Activated CD4-positive, alpha-beta memory T cell treated with anti-CD3 and anti-CD28 coated beads for 36 hours (primary cell): Measurements from ENCODE around the gene GDNF. TPM values are rescaled to one million over a fixed set of nuclear protein-coding genes. Genes with fewer than 3 reads are reported as not detected.
"Not testable (repeated sequence)": the region's sequence is repeated elsewhere in the genome, so short reads cannot be mapped to it uniquely, and the experiment has no call there.

Source experiments
- CTCF ChIA-PET: fragments of 350-600 bp; sonication (Branson Sonifier 250); formaldehyde crosslinking; loops from one replicate; lab custom pipeline; 2021; ENCODE audit warnings: antibody characterized with exemption, inconsistent platforms; lab: Charles Lee
- POLR2A ChIA-PET: fragments of 350-600 bp; sonication (Branson Sonifier 250); formaldehyde crosslinking; loops from one replicate; lab custom pipeline; 2021; ENCODE audit warnings: antibody characterized with exemption; lab: Charles Lee
- DNase-seq: peaks from one replicate; pipeline ENCODE4 v3.0.0-alpha.2; 2020
- H3K27ac Mint-ChIP-seq: one replicate; pipeline ENCODE4 v1.8.0; 2021; ENCODE audit warnings: mixed read lengths
- H3K27me3 Mint-ChIP-seq: one replicate; pipeline ENCODE4 v1.8.0; 2021; ENCODE audit warnings: mixed read lengths
- H3K36me3 Mint-ChIP-seq: one replicate; pipeline ENCODE4 v1.8.0; 2021; ENCODE audit warnings: mixed read lengths
- H3K4me1 Mint-ChIP-seq: one replicate; pipeline ENCODE4 v1.8.0; 2021; ENCODE audit warnings: low read depth, mixed read lengths
- H3K4me3 Mint-ChIP-seq: one replicate; pipeline ENCODE4 v1.8.0; 2021; ENCODE audit warnings: mild to moderate bottlenecking, mixed read lengths
- H3K9me3 Mint-ChIP-seq: one replicate; pipeline ENCODE4 v1.8.0; 2021; ENCODE audit warnings: mixed read lengths
- intact Hi-C: fragments of 100-400 bp; cut with micrococcal nuclease; formaldehyde crosslinking; loops from one replicate; pipeline ENCODE4 v1.15.1; 2023
- total RNA-seq, 2 experiments: library from RNA; stranded (reverse); gene quantifications; one replicate each; pipeline ENCODE4 v1.2.3, GENCODE V29; 2021

GDNF gene
- total RNA-seq, 2 experiments from 2014 or later = not detected

- POLR2A ChIA-PET = no interaction called here
- Mint-ChIP-seq H3K27me3 (peaks cover 6% of the 10 kb centered on the region), H3K4me3 (no peak overlapping the region), H3K4me1 (no peaks in the 10 kb centered on the region), H3K36me3 (no peaks in the 10 kb centered on the region), H3K27ac (no peak overlapping the region), H3K9me3 (no peaks in the 10 kb centered on the region)
- CTCF ChIA-PET = no interaction called here
- intact Hi-C loops = no loop called here
- DNase-seq = no peak
These were observed 27.8 kb upstream of the GDNF start for GRCh38 chr5:37867654-37868053.

GRCh38 chr5:37862907-37863306 lies 23.1 kb upstream of the GDNF start:
- H3K4me1 Mint-ChIP-seq = not testable (repeated sequence)

GRCh38 chr5:37860206-37860605 lies 20.4 kb upstream of the GDNF start:
- H3K9me3 Mint-ChIP-seq = no peaks in the 10 kb centered on the region
- no peak overlapping the region for H3K4me3 Mint-ChIP-seq
- POLR2A ChIA-PET = no interaction called here
- intact Hi-C loops = no loop called here
- H3K4me1 Mint-ChIP-seq = no peaks in the 10 kb centered on the region
- no peak for DNase-seq
- peaks cover 1% of the 10 kb centered on the region for H3K27me3 Mint-ChIP-seq
- H3K36me3 Mint-ChIP-seq = no peaks in the 10 kb centered on the region
- CTCF ChIA-PET = no interaction called here
- no peak overlapping the region for H3K27ac Mint-ChIP-seq

More at GRCh38 chr5:37862907-37863306, 23.1 kb upstream of the GDNF start:
- POLR2A ChIA-PET, intact Hi-C loops, H3K36me3 Mint-ChIP-seq, DNase-seq, CTCF ChIA-PET, H3K27ac Mint-ChIP-seq, H3K4me3 Mint-ChIP-seq, H3K9me3 Mint-ChIP-seq, H3K27me3 Mint-ChIP-seq: not testable (repeated sequence)

- H3K4me1 Mint-ChIP-seq = no peaks in the 10 kb centered on the region
- intact Hi-C loops = no loop called here
- no peak overlapping the region for H3K27ac Mint-ChIP-seq
- H3K9me3 Mint-ChIP-seq = no peaks in the 10 kb centered on the region
- no peaks in the 10 kb centered on the region for H3K36me3 Mint-ChIP-seq
- H3K27me3 Mint-ChIP-seq = peaks cover 1% of the 10 kb centered on the region
- H3K4me3 Mint-ChIP-seq = no peak overlapping the region
- ChIA-PET POLR2A (no interaction called here), CTCF (no interaction called here)
- DNase-seq = no peak
These were observed 20.0 kb upstream of the GDNF start for GRCh38 chr5:37859805-37860204.

- H3K27ac Mint-ChIP-seq = no peak overlapping the region
- peaks cover 3% of the 10 kb centered on the region for H3K27me3 Mint-ChIP-seq
- no peaks in the 10 kb centered on the region for H3K4me1 Mint-ChIP-seq
- no peak for DNase-seq
- H3K9me3 Mint-ChIP-seq = peaks cover 4% of the 10 kb centered on the region
- CTCF ChIA-PET = no interaction called here
- H3K4me3 Mint-ChIP-seq = no peak overlapping the region
- intact Hi-C loops = no loop called here
- H3K36me3 Mint-ChIP-seq = no peaks in the 10 kb centered on the region
- POLR2A ChIA-PET = no interaction called here
These were observed 18.4 kb upstream of the GDNF start for GRCh38 chr5:37858250-37858649.

GRCh38 chr5:37857696-37858095 lies 17.9 kb upstream of the GDNF start:
- Mint-ChIP-seq H3K27ac (no peak overlapping the region), H3K4me3 (no peak overlapping the region), H3K4me1 (no peaks in the 10 kb centered on the region), H3K27me3 (peaks cover 3% of the 10 kb centered on the region), H3K36me3 (no peaks in the 10 kb centered on the region), H3K9me3 (peaks cover 4% of the 10 kb centered on the region)
- POLR2A ChIA-PET = no interaction called here
- CTCF ChIA-PET = no interaction called here
- intact Hi-C loops = no loop called here
- no peak for DNase-seq

GRCh38 chr5:37855438-37855837 lies 15.6 kb upstream of the GDNF start:
- no peaks in the 10 kb centered on the region for H3K36me3 Mint-ChIP-seq
- ChIA-PET CTCF (interaction anchor here (1.0 kb wide), 1 partner anchor 18 kb away, joined by 3 read pairs; no protein-coding TSS in a partner anchor), POLR2A (no interaction called here)
- H3K9me3 Mint-ChIP-seq = peaks cover 4% of the 10 kb centered on the region
- H3K4me3 Mint-ChIP-seq = no peak overlapping the region
- H3K4me1 Mint-ChIP-seq = no peaks in the 10 kb centered on the region
- no peak for DNase-seq
- intact Hi-C loops = no loop called here
- no peak overlapping the region for H3K27ac Mint-ChIP-seq
- peaks cover 10% of the 10 kb centered on the region for H3K27me3 Mint-ChIP-seq

- H3K27ac Mint-ChIP-seq = no peak overlapping the region
- no peaks in the 10 kb centered on the region for H3K4me1 Mint-ChIP-seq
- intact Hi-C loops = no loop called here
- DNase-seq = no peak
- peaks cover 10% of the 10 kb centered on the region for H3K27me3 Mint-ChIP-seq
- POLR2A ChIA-PET = no interaction called here
- no peak overlapping the region for H3K4me3 Mint-ChIP-seq
- no peaks in the 10 kb centered on the region for H3K36me3 Mint-ChIP-seq
- peaks cover 4% of the 10 kb centered on the region for H3K9me3 Mint-ChIP-seq
- CTCF ChIA-PET = no interaction called here
These were observed 11.5 kb upstream of the GDNF start for GRCh38 chr5:37851305-37851704.

- Mint-ChIP-seq H3K27ac (no peak overlapping the region), H3K36me3 (no peaks in the 10 kb centered on the region), H3K27me3 (peaks cover 10% of the 10 kb centered on the region), H3K4me1 (no peaks in the 10 kb centered on the region), H3K4me3 (no peak overlapping the region), H3K9me3 (peaks cover 4% of the 10 kb centered on the region)
- no peak for DNase-seq
- CTCF ChIA-PET = interaction anchor here (0.7 kb wide), 1 partner anchor 39 kb away, joined by 3 read pairs; no protein-coding TSS in a partner anchor
- POLR2A ChIA-PET = no interaction called here
- intact Hi-C loops = no loop called here
These were observed 10.5 kb upstream of the GDNF start for GRCh38 chr5:37850226-37850865.

GRCh38 chr5:37849641-37850040 lies 9.8 kb upstream of the GDNF start:
- ChIA-PET CTCF (no interaction called here), POLR2A (no interaction called here)
- peaks cover 12% of the 10 kb centered on the region for H3K27me3 Mint-ChIP-seq
- intact Hi-C loops = no loop called here
- H3K9me3 Mint-ChIP-seq = peaks cover 3% of the 10 kb centered on the region
- no peak overlapping the region for H3K27ac Mint-ChIP-seq
- H3K36me3 Mint-ChIP-seq = no peaks in the 10 kb centered on the region
- no peaks in the 10 kb centered on the region for H3K4me1 Mint-ChIP-seq
- no peak overlapping the region for H3K4me3 Mint-ChIP-seq
- DNase-seq = no peak

- Mint-ChIP-seq H3K27me3 (peaks cover 13% of the 10 kb centered on the region), H3K4me1 (no peaks in the 10 kb centered on the region), H3K36me3 (no peaks in the 10 kb centered on the region), H3K4me3 (no peak overlapping the region), H3K27ac (no peak overlapping the region), H3K9me3 (no peaks in the 10 kb centered on the region)
- CTCF ChIA-PET = no interaction called here
- POLR2A ChIA-PET = no interaction called here
- DNase-seq = no peak
- intact Hi-C loops = no loop called here
These were observed 8.2 kb upstream of the GDNF start for GRCh38 chr5:37847978-37848425.

- Mint-ChIP-seq H3K36me3 (no peaks in the 10 kb centered on the region), H3K4me3 (no peak overlapping the region), H3K9me3 (no peaks in the 10 kb centered on the region), H3K27ac (no peak overlapping the region), H3K4me1 (no peaks in the 10 kb centered on the region), H3K27me3 (peaks cover 16% of the 10 kb centered on the region)
- intact Hi-C loops = no loop called here
- CTCF ChIA-PET = no interaction called here
- POLR2A ChIA-PET = no interaction called here
- DNase-seq = no peak
These were observed 7.0 kb upstream of the GDNF start for GRCh38 chr5:37846786-37847310.

GRCh38 chr5:37844009-37844408 lies 4.2 kb upstream of the GDNF start:
- peaks cover 31% of the 10 kb centered on the region for H3K27me3 Mint-ChIP-seq
- no peaks in the 10 kb centered on the region for H3K36me3 Mint-ChIP-seq
- CTCF ChIA-PET = interaction anchor here (1.2 kb wide), 1 partner anchor 349 kb away, joined by 5 read pairs; no protein-coding TSS in a partner anchor
- H3K27ac Mint-ChIP-seq = no peak overlapping the region
- DNase-seq = no peak
- H3K9me3 Mint-ChIP-seq = no peaks in the 10 kb centered on the region
- H3K4me3 Mint-ChIP-seq = no peak overlapping the region
- peaks cover under 1% of the 10 kb centered on the region for H3K4me1 Mint-ChIP-seq
- POLR2A ChIA-PET = no interaction called here
- intact Hi-C loops = no loop called here
